GM08714 (cell line): ENCODE results near the gene MRPS14.

Source experiments
- H3K4me3 ChIP-seq: fragments of 200-500 bp; sonication (Bioruptor generic); 2 replicates; pipeline ENCODE4 v1.5.1; 2014; ENCODE audit warnings: mild to moderate bottlenecking, low read length, inconsistent platforms
- ZNF274 ChIP-seq: IDR thresholded peaks from 2 replicates; pipeline ENCODE4 v1.6.1; 2012; ENCODE audit warnings: mild to moderate bottlenecking, low read depth, low read length

Gene MRPS14

GRCh38 chr1:175042650-175043049, 19.4 kb upstream of the MRPS14 start:
- no peak for TF ChIP-seq ZNF274
- H3K4me3 ChIP-seq, result no peak overlapping the region

GRCh38 chr1:175040324-175040879, 17.2 kb upstream of the MRPS14 start:
- TF ChIP-seq ZNF274, result no peak
- H3K4me3 ChIP-seq, result no peak overlapping the region

- H3K4me3 ChIP-seq, result no peak overlapping the region
- no peak for TF ChIP-seq ZNF274
These were observed 14.2 kb upstream of the MRPS14 start for GRCh38 chr1:175037416-175037815.

- no peak overlapping the region for H3K4me3 ChIP-seq
- TF ChIP-seq ZNF274, result no peak
These were observed 13.3 kb upstream of the MRPS14 start for GRCh38 chr1:175036476-175036875.

DNA sequence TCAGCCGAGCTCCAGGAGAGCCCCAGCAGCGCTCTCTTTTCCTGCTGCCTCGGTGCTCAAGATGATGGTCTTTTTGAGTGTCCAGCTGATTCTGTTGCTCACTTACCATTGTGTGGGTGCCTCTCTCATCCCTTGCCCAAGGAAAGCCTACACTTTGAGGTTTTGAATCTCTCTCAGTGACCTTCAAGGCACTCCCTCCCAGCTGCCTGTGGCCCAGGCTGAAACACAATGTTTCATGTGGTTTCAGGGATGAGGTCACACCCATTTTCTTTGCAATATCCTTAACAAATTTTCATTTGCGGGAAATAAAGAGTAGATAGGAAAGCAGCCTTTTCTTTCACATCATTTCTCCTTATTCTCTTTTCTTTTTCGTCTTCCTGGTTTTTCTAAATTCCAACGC, 12.6 kb upstream of the MRPS14 start:
- TF ChIP-seq ZNF274, result no peak
- H3K4me3 ChIP-seq, result no peak overlapping the region

GRCh38 chr1:175034775-175035174, 11.6 kb upstream of the MRPS14 start:
- H3K4me3 ChIP-seq, result no peak overlapping the region
- TF ChIP-seq ZNF274, result no peak

DNA sequence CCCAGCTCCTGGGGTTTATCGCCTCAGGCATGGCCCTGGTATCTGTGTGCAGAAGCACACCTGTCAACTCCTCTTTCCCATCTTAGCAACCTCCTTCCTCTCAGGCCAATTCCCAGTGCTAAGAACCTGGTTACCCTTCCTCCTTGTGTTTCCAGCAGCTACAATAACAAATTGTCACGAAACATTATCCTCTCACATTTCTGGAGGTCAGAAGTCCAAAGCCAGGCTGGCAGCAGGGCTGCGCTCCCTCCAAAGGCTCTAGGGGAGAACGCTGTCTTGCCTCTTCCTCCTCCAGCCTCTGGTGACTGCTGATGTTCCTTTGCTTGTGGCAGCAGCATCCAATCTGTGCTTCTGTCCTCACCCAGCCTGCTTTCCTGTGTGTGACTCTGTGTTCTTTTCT, 10.7 kb upstream of the MRPS14 start:
- TF ChIP-seq ZNF274, result no peak
- no peak overlapping the region for H3K4me3 ChIP-seq

- H3K4me3 ChIP-seq, result no peak overlapping the region
- no peak for TF ChIP-seq ZNF274
These were observed 1.5 kb upstream of the MRPS14 start for GRCh38 chr1:175024773-175025172.

GRCh38 chr1:175023922-175024242, 657 bp upstream of the MRPS14 start:
- H3K4me3 ChIP-seq, result peak overlapping the region; percentile 80

DNA sequence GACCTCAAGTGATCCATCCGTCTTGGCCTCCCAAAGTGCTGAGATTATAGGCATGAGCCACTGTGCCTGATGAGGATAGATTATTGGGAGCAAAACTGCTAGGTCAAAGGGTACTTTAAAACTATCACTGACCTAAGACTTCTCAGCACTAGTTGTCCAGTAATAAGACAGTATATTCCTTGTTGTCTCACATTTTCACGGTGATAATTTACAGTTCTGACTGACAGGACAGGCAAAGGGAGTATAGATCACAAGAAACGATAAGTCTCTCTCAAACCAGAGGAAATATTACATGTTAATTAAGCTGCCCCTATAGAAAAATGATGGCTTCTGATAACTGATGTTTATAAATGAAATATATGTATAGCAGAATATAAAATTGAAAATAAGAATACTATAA, 3.7 kb downstream of the MRPS14 start:
- no peak for TF ChIP-seq ZNF274
- no peak overlapping the region for H3K4me3 ChIP-seq

DNA sequence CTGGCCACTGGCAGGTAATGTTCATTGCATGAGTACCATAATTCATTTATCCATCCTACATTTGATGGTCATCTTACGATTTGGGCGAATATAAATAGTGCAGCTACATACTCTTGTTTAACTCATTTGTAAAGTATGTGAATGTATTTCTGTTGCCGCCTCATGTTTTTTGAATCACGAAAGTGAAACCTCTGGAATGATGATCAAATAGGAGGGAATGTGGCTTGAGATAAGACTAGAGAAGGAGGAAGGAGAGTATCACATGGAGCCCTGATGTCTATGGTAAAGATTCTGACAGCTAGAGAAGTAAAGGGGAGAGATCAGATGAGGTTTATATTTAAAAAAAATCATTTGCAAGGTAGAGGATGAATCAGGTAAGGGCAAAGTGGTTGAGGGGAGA, 8.0 kb downstream of the MRPS14 start:
- no peak for TF ChIP-seq ZNF274
- H3K4me3 ChIP-seq, result no peak overlapping the region

DNA sequence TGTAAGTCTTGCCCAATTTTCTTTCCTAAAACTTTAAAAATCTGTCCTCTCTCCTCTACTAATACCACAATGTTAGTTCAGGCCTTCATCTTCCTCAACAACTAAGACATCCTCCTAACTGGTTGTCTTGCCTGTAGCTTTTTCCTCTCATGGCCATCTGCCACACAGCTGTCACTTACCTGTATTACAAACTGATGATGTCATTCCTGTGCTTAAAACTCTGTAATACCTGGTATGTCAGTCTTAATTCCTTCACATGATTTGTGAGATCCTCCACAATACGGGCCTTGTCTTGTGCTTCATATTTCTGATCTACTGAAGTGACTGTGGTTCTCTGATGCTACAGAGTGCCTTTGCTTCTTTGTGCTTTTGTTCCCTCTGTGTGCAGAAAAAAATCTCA, 9.8 kb downstream of the MRPS14 start:
- TF ChIP-seq ZNF274, result no peak

DNA sequence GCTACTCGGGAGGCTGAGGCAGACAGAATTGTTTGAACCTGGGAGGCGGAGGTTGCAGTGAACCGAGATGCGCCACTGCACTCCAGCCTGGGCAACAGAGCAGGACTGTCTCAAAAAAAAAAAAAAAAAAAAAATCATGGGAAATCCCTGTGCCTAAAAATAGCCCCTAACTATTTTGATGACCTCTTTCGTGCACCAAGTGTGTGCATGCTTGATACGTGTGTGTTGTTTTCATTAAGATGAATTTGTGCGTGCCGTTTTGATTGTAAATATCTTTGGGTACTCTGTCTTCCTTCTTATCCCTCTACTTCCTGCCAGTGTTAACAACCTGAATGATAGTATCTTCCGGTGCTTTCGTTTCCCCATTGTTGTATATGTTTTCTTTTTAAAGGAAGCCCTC, 13.7 kb downstream of the MRPS14 start:
- no peak overlapping the region for H3K4me3 ChIP-seq
- TF ChIP-seq ZNF274, result no peak

More for the DNA sequence above, 9.8 kb downstream of the MRPS14 start:
- H3K4me3 ChIP-seq, result no peak overlapping the region

DNA sequence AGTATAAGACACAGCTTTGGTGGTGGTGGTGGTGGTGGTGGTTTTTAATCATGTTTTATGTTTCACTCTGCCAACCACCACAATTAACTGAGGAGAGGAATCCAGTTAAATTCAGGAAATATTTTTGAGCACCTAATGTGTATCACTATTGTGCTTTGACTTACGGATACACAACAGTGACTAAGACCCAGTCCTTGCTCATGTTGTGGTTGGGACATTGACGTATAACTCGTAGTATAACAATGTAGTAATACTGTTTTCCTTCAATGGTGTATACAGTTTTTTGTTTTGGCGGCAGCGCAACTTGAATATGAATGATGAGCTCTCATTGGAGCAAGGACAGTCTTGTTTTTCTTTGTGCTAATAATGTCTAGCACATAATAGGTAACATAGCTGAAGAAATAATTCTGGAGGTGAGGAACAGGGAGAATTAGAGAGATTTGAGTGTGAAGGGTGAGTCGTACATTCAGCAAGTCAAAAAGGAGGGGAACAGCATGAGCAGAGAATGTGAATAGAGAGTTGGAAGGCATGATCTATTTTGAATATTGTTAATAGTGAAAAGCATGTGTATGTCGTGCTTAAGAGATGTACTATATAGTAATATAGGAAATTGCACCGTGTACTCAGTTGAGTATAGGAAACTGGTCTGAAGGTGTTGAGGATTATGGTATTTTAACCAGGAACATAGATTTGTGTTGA, 18.0 kb downstream of the MRPS14 start:
- no peak for TF ChIP-seq ZNF274
- no peak overlapping the region for H3K4me3 ChIP-seq

- H3K4me3 ChIP-seq, result no peak overlapping the region
- no peak for TF ChIP-seq ZNF274
These were observed 19.7 kb downstream of the MRPS14 start for GRCh38 chr1:175003521-175003920.

DNA sequence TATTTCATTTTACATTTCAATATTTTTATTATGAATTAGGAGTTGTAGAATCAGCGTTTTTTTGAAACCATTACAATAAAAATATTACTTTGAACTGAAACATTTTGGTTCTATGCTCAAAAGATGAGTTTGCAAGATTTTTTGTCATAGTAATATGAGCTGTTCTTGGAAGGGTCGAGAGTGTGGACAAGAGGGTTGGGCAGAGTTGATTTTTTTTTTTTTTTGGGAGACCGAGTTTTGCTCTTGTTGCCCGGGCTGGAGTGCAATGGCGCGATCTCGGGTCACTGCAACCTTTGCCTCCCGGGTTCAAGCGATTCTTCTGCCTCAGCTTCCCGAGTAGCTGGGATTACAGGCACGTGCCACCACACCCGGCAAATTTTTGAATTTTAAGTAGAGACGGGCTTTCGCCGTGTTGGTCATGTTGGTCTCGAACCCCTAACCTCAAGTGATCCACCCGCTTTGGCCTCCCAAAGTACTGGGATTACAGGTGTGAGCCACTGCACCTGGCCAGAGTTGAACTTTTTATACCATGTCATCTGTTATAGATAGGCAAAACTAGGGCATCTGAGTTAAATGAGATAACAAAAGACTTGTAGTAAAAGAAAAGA, 20.2 kb downstream of the MRPS14 start:
- no peak overlapping the region for H3K4me3 ChIP-seq
- TF ChIP-seq ZNF274, result no peak
